ENCODE results near the gene MTNR1B. TPM values are rescaled to one million over a fixed set of nuclear protein-coding genes. Genes with fewer than 3 reads are reported as not detected.

Gene MTNR1B
- total RNA-seq, 2 donors from 2014 or later = not detected

DNA sequence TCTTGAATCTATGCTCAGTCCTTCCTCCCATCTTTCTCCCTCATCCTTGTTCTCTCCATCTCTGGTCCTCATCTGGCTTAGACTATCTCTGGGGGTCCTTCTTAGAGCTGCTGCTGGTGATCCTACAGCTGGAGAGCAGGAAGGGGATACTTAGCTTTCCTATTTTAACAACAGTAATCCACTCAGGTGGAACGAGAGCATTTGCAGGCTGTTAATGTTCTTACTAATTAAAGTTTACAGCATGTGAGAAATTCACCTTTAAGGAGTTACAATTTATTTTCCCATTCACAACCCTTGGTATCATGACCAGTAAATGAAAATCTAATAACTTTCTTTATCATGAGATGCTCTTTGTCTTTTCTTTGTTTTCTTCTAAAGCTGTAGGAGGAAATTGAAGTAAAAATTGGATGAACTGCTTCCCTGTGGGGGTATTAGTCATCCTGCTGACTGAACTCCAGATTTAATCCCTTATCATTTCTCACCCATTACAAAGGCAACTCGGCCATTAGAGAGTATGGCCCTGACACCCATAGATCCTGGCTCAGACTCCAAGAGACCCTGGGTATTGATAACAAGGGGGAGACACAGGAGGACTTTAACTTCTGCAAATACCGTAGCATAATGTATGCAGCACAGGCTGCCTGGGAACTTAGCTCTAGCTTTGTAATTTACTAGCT is 37.6 kb upstream of the MTNR1B start:
- ATAC-seq = no peak
- Histone ChIP-seq H3K9me3 (no peaks in the 10 kb centered on the region), H3K4me1 (no peaks in the 10 kb centered on the region), H3K27me3 (no peaks in the 10 kb centered on the region), H3K36me3 (replicated peaks in 1 of 2; ENCODE audit: insufficient read depth in 1 of 2, low read depth in 2 of 2) (no peaks in the 10 kb centered on the region), H3K4me3 (no peak overlapping the region), H3K27ac (no peak overlapping the region)
- TF ChIP-seq POLR2A (IDR thresholded peaks at IDR 0.05) (no peak), CTCF (IDR thresholded peaks at IDR 0.05) (no peak)
- 20 to 32% methylated on average over 3 of the region's 3 CpGs for WGBS, 2 donors
- intact Hi-C loops (cut with DNase I) = no loop called here
- DNase-seq = no peak

DNA sequence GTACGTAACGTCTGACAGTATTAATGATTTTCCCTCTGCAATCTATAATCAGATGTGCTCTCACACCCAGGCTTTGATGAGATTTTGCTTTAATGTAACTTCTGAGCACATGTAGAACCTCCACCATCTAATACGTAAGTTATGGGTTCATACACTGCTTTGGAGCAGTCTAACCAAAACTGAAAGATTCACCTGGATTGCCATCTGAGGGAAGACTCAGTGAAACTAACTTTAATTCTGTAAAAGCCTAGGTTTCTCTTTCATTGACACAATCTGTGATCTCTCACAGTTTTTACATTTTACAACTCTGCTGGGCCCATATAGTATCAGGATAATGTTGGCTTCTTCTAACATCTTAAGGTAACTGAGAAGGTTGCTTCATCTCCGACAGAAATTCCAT is 30.1 kb upstream of the MTNR1B start:
- ATAC-seq (no peak), DNase-seq (no peak)
- H3K27ac ChIP-seq = no peak overlapping the region
- 69 to 70% methylated on average over 4 of the region's 4 CpGs for WGBS, 2 donors
- H3K9me3 ChIP-seq = no peaks in the 10 kb centered on the region
- H3K36me3 ChIP-seq (replicated peaks in 1 of 2; ENCODE audit: insufficient read depth in 1 of 2, low read depth in 2 of 2) = no peaks in the 10 kb centered on the region
- H3K27me3 ChIP-seq = no peaks in the 10 kb centered on the region
- no peaks in the 10 kb centered on the region for H3K4me1 ChIP-seq
- intact Hi-C loops (cut with DNase I) = no loop called here
- TF ChIP-seq POLR2A (IDR thresholded peaks at IDR 0.05) = no peak
- no peak for TF ChIP-seq CTCF (IDR thresholded peaks at IDR 0.05)
- no peak overlapping the region for H3K4me3 ChIP-seq

GRCh38 chr11:92941676-92942571 is 27.5 kb upstream of the MTNR1B start:
- peak; percentile 34 to 83 (median 75) for TF ChIP-seq CTCF (IDR thresholded peaks at IDR 0.05)
- no peak for TF ChIP-seq POLR2A (IDR thresholded peaks at IDR 0.05)
- Histone ChIP-seq H3K27ac (no peak overlapping the region), H3K27me3 (no peaks in the 10 kb centered on the region), H3K9me3 (no peaks in the 10 kb centered on the region), H3K4me1 (no peaks in the 10 kb centered on the region), H3K4me3 (no peak overlapping the region), H3K36me3 (replicated peaks in 1 of 2; ENCODE audit: insufficient read depth in 1 of 2, low read depth in 2 of 2) (no peaks in the 10 kb centered on the region)
- 18 to 25% methylated on average over 12 of the region's 12 CpGs for WGBS, 2 donors
- DNase-seq (peak; percentile 18 to 26 (median 19)), ATAC-seq (peak; percentile 56)
- intact Hi-C loops (cut with DNase I) = no loop called here

- Histone ChIP-seq H3K4me1 (peaks cover 16% of the 10 kb centered on the region), H3K4me3 (no peak overlapping the region), H3K27ac (no peak overlapping the region), H3K9me3 (no peaks in the 10 kb centered on the region), H3K36me3 (replicated peaks in 1 of 2; ENCODE audit: insufficient read depth in 1 of 2, low read depth in 2 of 2) (no peaks in the 10 kb centered on the region), H3K27me3 (no peaks in the 10 kb centered on the region)
- no peak for TF ChIP-seq CTCF (IDR thresholded peaks at IDR 0.05)
- no peak for TF ChIP-seq POLR2A (IDR thresholded peaks at IDR 0.05)
- intact Hi-C loops (cut with DNase I) = no loop called here
- 84 to 90% methylated on average over 3 of the region's 3 CpGs for WGBS, 2 donors
- ATAC-seq = no peak
- DNase-seq = no peak
Measured at GRCh38 chr11:92946707-92947106, 22.7 kb upstream of the MTNR1B start.
